Caco-2 (cell line): ENCODE measurements around the gene GAK. TPM values are rescaled to one million over a fixed set of nuclear protein-coding genes. Genes with fewer than 3 reads are reported as not detected.

Source experiments
- BruUV-seq: library from RNA; stranded (reverse); fragments of 400-500 nt; replicated peaks from 2 replicates; lab custom pipeline; 2021; lab: Mats Ljungman, UMichigan
- CTCF ChIA-PET: fragments of 300-600 bp; sonication (Branson Sonifier 250); formaldehyde crosslinking; loops from one replicate; lab custom pipeline; 2022; ENCODE audit warnings: antibody characterized with exemption; lab: Charles Lee
- POLR2A ChIA-PET: fragments of 300-600 bp; sonication (Branson Sonifier 250); formaldehyde crosslinking; loops from one replicate; lab custom pipeline; 2022; ENCODE audit warnings: antibody characterized with exemption; lab: Charles Lee
- DNase-seq, 2 experiments: peaks; one replicate each; pipeline versions ENCODE4 v3.0.0 to v3.0.0-alpha.2; 2020 to 2022
- H3K27me3 ChIP-seq: replicated peaks from 2 replicates; pipeline ENCODE4 v1.6.0; 2011; ENCODE audit warnings: low read length; ENCODE audit not compliant: control insufficient read depth, insufficient read depth
- H3K36me3 ChIP-seq: 2 replicates; pipeline ENCODE4 v1.5.1; 2011; ENCODE audit warnings: low read length; ENCODE audit not compliant: control insufficient read depth, insufficient read depth
- H3K4me1 ChIP-seq: fragments of 250-450 bp; sonication (Bioruptor Pico); 2 replicates; pipeline ENCODE4 v1.5.1; 2020; ENCODE audit warnings: mild to moderate bottlenecking
- H3K4me3 ChIP-seq: 2 replicates; pipeline ENCODE4 v1.5.1; 2011; ENCODE audit warnings: low read depth, mild to moderate bottlenecking, control low read depth, low read length
- H3K9me3 ChIP-seq: fragments of 250-450 bp; sonication (Bioruptor Pico); 2 replicates; pipeline ENCODE4 v1.5.1; 2020; ENCODE audit warnings: mild to moderate bottlenecking, moderate library complexity
- H3K27ac Mint-ChIP-seq: one replicate; pipeline ENCODE4 v1.8.0; 2022; ENCODE audit warnings: mixed read lengths; ENCODE audit not compliant: unreplicated experiment
- H3K27me3 Mint-ChIP-seq: one replicate; pipeline ENCODE4 v1.8.0; 2022; ENCODE audit warnings: mixed read lengths; ENCODE audit not compliant: insufficient read depth, unreplicated experiment
- H3K36me3 Mint-ChIP-seq: one replicate; pipeline ENCODE4 v1.8.0; 2022; ENCODE audit warnings: mild to moderate bottlenecking, mixed read lengths; ENCODE audit not compliant: insufficient read depth, unreplicated experiment
- H3K4me1 Mint-ChIP-seq: one replicate; pipeline ENCODE4 v1.8.0; 2022; ENCODE audit warnings: low read depth, mixed read lengths; ENCODE audit not compliant: unreplicated experiment
- H3K4me3 Mint-ChIP-seq: one replicate; pipeline ENCODE4 v1.8.0; 2022; ENCODE audit warnings: mild to moderate bottlenecking, moderate library complexity, mixed read lengths; ENCODE audit not compliant: unreplicated experiment
- H3K9me3 Mint-ChIP-seq: one replicate; pipeline ENCODE4 v1.8.0; 2022; ENCODE audit warnings: mixed read lengths; ENCODE audit not compliant: unreplicated experiment
- intact Hi-C: fragments of 100-400 bp; cut with micrococcal nuclease; formaldehyde crosslinking; loops from one replicate; pipeline ENCODE4 v1.10.0; 2022; ENCODE audit not compliant: unreplicated experiment
- total RNA-seq: library from RNA; stranded (reverse); gene quantifications from 2 replicates; pipeline ENCODE4 v1.2.3, GENCODE V29; 2022
- TF ChIP-seq, protein P1 (sequence below), 2 experiments: fragments of 200-600 bp in 1 of 2; IDR thresholded peaks; 1 replicate in 1 of 2; 2 replicates in 1 of 2; pipeline versions ENCODE4 v1.5.1 to v1.8.0; 2011 to 2022; ENCODE audit warnings: antibody characterized with exemption in 1 of 2, control low read depth in 1 of 2, inconsistent platforms in 1 of 2, low read depth in 1 of 2, low read length in 1 of 2, mild to moderate bottlenecking in 1 of 2, moderate library complexity in 1 of 2; ENCODE audit not compliant: insufficient read depth in 1 of 2, severe bottlenecking in 1 of 2, unreplicated experiment in 1 of 2

The GAK gene
- total RNA-seq, 1 experiment from 2014 or later, result 126 TPM

DNA sequence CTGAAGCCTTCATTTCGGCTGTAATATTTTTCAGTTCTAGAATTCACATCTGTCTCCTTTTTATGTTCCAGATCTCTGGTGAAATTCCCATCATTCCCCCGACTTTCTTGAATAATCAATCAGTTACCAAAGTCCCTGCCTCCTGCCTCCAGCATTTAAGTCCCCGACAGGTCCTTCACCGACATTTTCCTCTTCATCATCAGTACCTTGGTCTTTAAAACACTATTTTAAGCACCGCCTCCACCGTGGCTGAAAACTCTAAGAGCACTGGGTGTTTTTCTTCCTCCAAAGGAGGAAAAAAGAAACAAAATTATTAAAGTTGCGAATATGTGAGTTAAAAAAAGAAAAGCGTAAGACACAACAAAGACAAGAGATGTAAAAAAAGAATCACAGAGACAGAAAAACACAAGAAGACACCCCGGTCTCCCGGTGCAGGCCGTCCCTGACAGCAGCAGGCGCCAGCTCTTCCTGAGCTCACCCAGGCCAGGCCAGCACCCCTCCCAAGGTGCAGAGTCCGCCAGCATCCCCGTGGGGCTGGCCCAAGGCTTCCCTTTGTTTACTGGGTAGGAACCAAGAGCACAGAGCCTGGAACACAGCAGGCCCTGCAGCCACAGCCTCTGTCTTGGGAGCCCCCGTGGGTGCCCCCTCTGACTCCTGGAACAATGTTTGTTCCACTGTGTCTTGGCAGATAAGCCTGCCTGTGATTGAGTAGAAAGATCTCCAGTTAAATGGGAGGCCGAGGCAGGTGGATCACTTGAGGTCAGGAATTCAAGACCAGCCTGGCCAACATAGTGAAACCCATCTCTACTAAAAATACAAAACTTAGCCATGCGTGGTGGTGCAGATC lies 56.9 kb downstream of the GAK start:
- ChIA-PET CTCF (no interaction called here), POLR2A (no interaction called here)
- intact Hi-C loops, result no loop called here
- BruUV-seq, result no TSS peak
- Mint-ChIP-seq H3K4me3 (no peak overlapping the region), H3K9me3 (no peaks in the 10 kb centered on the region), H3K4me1 (no peaks in the 10 kb centered on the region), H3K27me3 (no peaks in the 10 kb centered on the region), H3K27ac (no peak overlapping the region), H3K36me3 (peaks cover 84% of the 10 kb centered on the region)
- Histone ChIP-seq H3K4me3 (no peak overlapping the region), H3K4me1 (no peaks in the 10 kb centered on the region), H3K27me3 (no peaks in the 10 kb centered on the region), H3K9me3 (no peaks in the 10 kb centered on the region), H3K36me3 (peaks cover 2% of the 10 kb centered on the region; the same call in 1 of the 2 replicates)
- TF ChIP-seq, protein P1, sequence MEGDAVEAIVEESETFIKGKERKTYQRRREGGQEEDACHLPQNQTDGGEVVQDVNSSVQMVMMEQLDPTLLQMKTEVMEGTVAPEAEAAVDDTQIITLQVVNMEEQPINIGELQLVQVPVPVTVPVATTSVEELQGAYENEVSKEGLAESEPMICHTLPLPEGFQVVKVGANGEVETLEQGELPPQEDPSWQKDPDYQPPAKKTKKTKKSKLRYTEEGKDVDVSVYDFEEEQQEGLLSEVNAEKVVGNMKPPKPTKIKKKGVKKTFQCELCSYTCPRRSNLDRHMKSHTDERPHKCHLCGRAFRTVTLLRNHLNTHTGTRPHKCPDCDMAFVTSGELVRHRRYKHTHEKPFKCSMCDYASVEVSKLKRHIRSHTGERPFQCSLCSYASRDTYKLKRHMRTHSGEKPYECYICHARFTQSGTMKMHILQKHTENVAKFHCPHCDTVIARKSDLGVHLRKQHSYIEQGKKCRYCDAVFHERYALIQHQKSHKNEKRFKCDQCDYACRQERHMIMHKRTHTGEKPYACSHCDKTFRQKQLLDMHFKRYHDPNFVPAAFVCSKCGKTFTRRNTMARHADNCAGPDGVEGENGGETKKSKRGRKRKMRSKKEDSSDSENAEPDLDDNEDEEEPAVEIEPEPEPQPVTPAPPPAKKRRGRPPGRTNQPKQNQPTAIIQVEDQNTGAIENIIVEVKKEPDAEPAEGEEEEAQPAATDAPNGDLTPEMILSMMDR (IDR thresholded peaks at IDR 0.05; ENCODE audit: insufficient read depth in 1 of 2, low read depth in 1 of 2, low read length in 1 of 2, severe bottlenecking in 1 of 2, unreplicated experiment in 1 of 2), result no peak
- no peak for DNase-seq

DNA sequence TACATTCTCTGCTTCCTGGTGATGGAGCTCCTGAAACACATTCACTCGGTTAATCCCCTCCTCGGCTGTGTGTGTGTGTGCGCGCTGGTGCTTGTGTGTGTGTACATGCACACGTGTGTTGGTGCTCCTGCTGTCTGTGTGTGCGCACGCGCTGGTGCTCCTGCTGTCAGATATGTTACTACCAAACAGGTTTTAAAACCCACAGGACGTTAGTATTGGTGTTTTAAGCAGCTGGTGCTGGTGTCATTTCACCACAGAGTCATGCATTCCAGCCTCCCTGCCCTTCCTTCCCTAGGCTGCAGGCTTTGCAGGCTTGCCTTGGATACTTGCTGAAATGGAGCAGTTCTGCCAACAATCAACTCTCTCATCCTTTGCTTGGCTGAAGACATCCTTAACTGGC lies 58.1 kb downstream of the GAK start:
- Histone ChIP-seq H3K9me3 (no peaks in the 10 kb centered on the region), H3K4me3 (no peak overlapping the region), H3K27me3 (no peaks in the 10 kb centered on the region), H3K4me1 (no peaks in the 10 kb centered on the region), H3K36me3 (peaks cover 2% of the 10 kb centered on the region; the same call in 1 of the 2 replicates)
- Mint-ChIP-seq H3K9me3 (no peaks in the 10 kb centered on the region), H3K27me3 (no peaks in the 10 kb centered on the region), H3K4me3 (no peak overlapping the region), H3K4me1 (no peaks in the 10 kb centered on the region), H3K36me3 (peaks cover 79% of the 10 kb centered on the region), H3K27ac (no peak overlapping the region)
- TF ChIP-seq, protein P1 (IDR thresholded peaks at IDR 0.05; ENCODE audit: insufficient read depth in 1 of 2, low read depth in 1 of 2, low read length in 1 of 2, severe bottlenecking in 1 of 2, unreplicated experiment in 1 of 2), result no peak
- intact Hi-C loops, result no loop called here
- ChIA-PET POLR2A (interaction anchor here (0.7 kb wide), 1 partner anchor 331 kb away, joined by 3 read pairs; no protein-coding TSS in a partner anchor), CTCF (no interaction called here)
- BruUV-seq, result no TSS peak
- no peak for DNase-seq

DNA sequence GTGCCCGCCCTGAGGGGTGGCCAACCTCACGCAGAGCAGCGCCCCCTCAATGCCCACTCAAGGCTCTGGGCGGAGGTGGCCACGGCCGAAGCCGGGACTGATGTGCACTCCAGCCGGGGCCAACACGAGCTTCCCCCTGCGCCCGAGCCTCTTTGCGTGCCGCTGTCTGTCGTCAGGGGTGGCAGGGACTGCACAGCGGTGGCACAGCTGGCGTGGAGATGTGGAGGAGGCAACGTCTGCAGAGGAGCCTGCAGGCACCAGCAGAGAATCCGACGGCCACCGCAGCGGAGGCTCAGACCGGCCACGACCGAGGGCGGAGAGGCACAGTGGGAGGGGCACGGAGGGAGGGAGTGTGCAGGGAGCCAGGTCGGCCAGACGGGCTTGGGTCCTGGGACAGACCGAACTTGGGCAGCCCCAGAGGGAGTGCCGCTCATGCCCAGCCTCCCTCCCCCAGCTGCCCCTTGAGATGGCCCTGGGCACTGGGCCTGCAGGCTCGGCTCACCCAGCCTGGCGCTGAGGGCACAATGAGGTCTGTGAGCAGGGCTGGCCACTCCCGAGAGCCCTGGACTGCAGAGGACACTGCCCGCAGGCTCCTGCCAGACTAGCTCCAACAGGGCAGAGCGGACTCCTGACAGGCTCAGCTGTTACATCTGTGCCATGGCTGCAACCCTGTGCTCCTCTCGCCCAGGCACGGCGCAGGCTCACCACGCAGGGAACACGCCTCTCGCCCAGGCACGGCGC lies 59.7 kb downstream of the GAK start:
- no peak for DNase-seq
- H3K4me3 ChIP-seq, result no peak overlapping the region
- no peaks in the 10 kb centered on the region for H3K9me3 Mint-ChIP-seq
- intact Hi-C loops, result no loop called here
- no peak overlapping the region for H3K27ac Mint-ChIP-seq
- CTCF ChIA-PET, result no interaction called here
- no peaks in the 10 kb centered on the region for H3K27me3 Mint-ChIP-seq
- POLR2A ChIA-PET, result no interaction called here
- H3K4me1 ChIP-seq, result no peaks in the 10 kb centered on the region
- no peaks in the 10 kb centered on the region for H3K9me3 ChIP-seq
- TF ChIP-seq, protein P1 (IDR thresholded peaks at IDR 0.05; ENCODE audit: insufficient read depth in 1 of 2, low read depth in 1 of 2, low read length in 1 of 2, severe bottlenecking in 1 of 2, unreplicated experiment in 1 of 2), result no peak
- H3K36me3 ChIP-seq, result peaks cover 4% of the 10 kb centered on the region
- H3K36me3 Mint-ChIP-seq, result peaks cover 70% of the 10 kb centered on the region
- no TSS peak for BruUV-seq
- H3K4me1 Mint-ChIP-seq, result no peaks in the 10 kb centered on the region
- H3K4me3 Mint-ChIP-seq, result no peak overlapping the region
- no peaks in the 10 kb centered on the region for H3K27me3 ChIP-seq
